GM23338 (cell line): ENCODE measurements around the gene RPL21. TPM values are rescaled to one million over a fixed set of nuclear protein-coding genes. Genes with fewer than 3 reads are reported as not detected.

Experiments used
- ATAC-seq: fragments of 200-7000 bp; cut with Tn5 transposase; 3 replicates; pipeline ENCODE4 v1.9.1; 2020
- DNase-seq: peaks from one replicate; pipeline ENCODE4 v3.0.0-alpha.2; 2015; ENCODE audit warnings: low spot score
- H2AFZ ChIP-seq: fragments of 200-600 bp; sonication (generic); 2 replicates; pipeline ENCODE4 v1.8.0; 2016; ENCODE audit warnings: antibody characterized with exemption, mild to moderate bottlenecking, moderate library complexity
- H3F3A ChIP-seq: fragments of 200-600 bp; sonication (generic); replicated peaks from 2 replicates; pipeline ENCODE4 v1.8.0; 2017; ENCODE audit warnings: antibody characterized with exemption, mixed run types, low read depth
- H3K27ac ChIP-seq: fragments of 200-600 bp; sonication (generic); 2 replicates; pipeline ENCODE4 v1.6.1; 2016; ENCODE audit warnings: low read depth
- H3K27me3 ChIP-seq: fragments of 200-600 bp; sonication (generic); 2 replicates; pipeline ENCODE4 v1.8.0; 2016; ENCODE audit warnings: mild to moderate bottlenecking, mixed run types, moderate library complexity; ENCODE audit not compliant: insufficient read depth
- H3K36me3 ChIP-seq: fragments of 200-600 bp; sonication (generic); 2 replicates; pipeline ENCODE4 v1.8.0; 2016; ENCODE audit warnings: mild to moderate bottlenecking; ENCODE audit not compliant: insufficient read depth
- H3K4me1 ChIP-seq: fragments of 200-600 bp; sonication (generic); 2 replicates; pipeline ENCODE4 v1.8.0; 2016; ENCODE audit warnings: mild to moderate bottlenecking, moderate library complexity; ENCODE audit not compliant: insufficient read depth
- H3K4me2 ChIP-seq: fragments of 200-600 bp; sonication (generic); 2 replicates; pipeline ENCODE4 v1.7.1; 2017; ENCODE audit warnings: mixed run types
- H3K4me3 ChIP-seq: fragments of 200-600 bp; sonication (generic); 2 replicates; pipeline ENCODE4 v1.6.1; 2016; ENCODE audit warnings: mixed run types
- H3K79me2 ChIP-seq: fragments of 200-600 bp; sonication (generic); replicated peaks from 2 replicates; pipeline ENCODE4 v1.8.0; 2017; ENCODE audit warnings: mild to moderate bottlenecking; ENCODE audit not compliant: insufficient read depth
- H3K9me2 ChIP-seq: fragments of 200-600 bp; sonication (generic); 2 replicates; pipeline ENCODE4 v1.8.0; 2017; ENCODE audit not compliant: insufficient read depth
- H4K20me1 ChIP-seq: fragments of 200-600 bp; sonication (generic); replicated peaks from 2 replicates; pipeline ENCODE4 v1.8.0; 2017; ENCODE audit warnings: mild to moderate bottlenecking; ENCODE audit not compliant: insufficient read depth
- H3K27ac Mint-ChIP-seq: 2 replicates; pipeline ENCODE4 v1.8.0; 2020; ENCODE audit warnings: inconsistent platforms, mild to moderate bottlenecking, moderate library complexity, mixed read lengths
- H3K27me3 Mint-ChIP-seq: 3 replicates; pipeline ENCODE4 v1.8.0; 2022; ENCODE audit warnings: low read depth, mild to moderate bottlenecking, moderate library complexity, mixed read lengths, inconsistent platforms; ENCODE audit not compliant: insufficient read depth, poor library complexity
- H3K36me3 Mint-ChIP-seq: 3 replicates; pipeline ENCODE4 v1.8.0; 2021; ENCODE audit warnings: low read depth, mild to moderate bottlenecking, inconsistent platforms, moderate library complexity, mixed read lengths
- H3K4me1 Mint-ChIP-seq: 3 replicates; pipeline ENCODE4 v1.8.0; 2020; ENCODE audit warnings: mild to moderate bottlenecking, inconsistent platforms, mixed read lengths
- H3K4me3 Mint-ChIP-seq: 3 replicates; pipeline ENCODE4 v1.8.0; 2021; ENCODE audit warnings: moderate library complexity, mild to moderate bottlenecking, inconsistent platforms, mixed read lengths
- H3K9me3 Mint-ChIP-seq: 3 replicates; pipeline ENCODE4 v1.8.0; 2020; ENCODE audit warnings: moderate library complexity, mild to moderate bottlenecking, inconsistent platforms, mixed read lengths
- CTCF ChIP-seq, 2 experiments: fragments of 200-600 bp in 1 of 2; sonication (generic) in 1 of 2; conservative IDR thresholded peaks; 2 replicates each; pipeline versions ENCODE4 v1.5.1 to v1.6.1; 2016 to 2017; ENCODE audit warnings: antibody characterized with exemption in 2 of 2, low read depth in 2 of 2, mild to moderate bottlenecking in 2 of 2, moderate library complexity in 1 of 2
- JUNB ChIP-seq: IDR thresholded peaks from one replicate; pipeline ENCODE4 v1.6.1; 2016; ENCODE audit warnings: antibody characterized with exemption; ENCODE audit not compliant: unreplicated experiment
- POLR2AphosphoS5 ChIP-seq: IDR thresholded peaks from 2 replicates; pipeline ENCODE4 v1.6.1; 2016; ENCODE audit warnings: antibody characterized with exemption, low read depth
- STAT1 ChIP-seq: IDR thresholded peaks from one replicate; pipeline ENCODE4 v1.6.1; 2016; ENCODE audit warnings: antibody characterized with exemption; ENCODE audit not compliant: unreplicated experiment
- ZNF114 ChIP-seq: fragments of 250-450 bp; sonication (Bioruptor Pico); IDR thresholded peaks from 2 replicates; pipeline ENCODE4 v1.5.0; 2020; ENCODE audit warnings: mild to moderate bottlenecking, moderate library complexity
- ZNF462 ChIP-seq: fragments of 250-450 bp; sonication (Bioruptor Pico); IDR thresholded peaks from 2 replicates; pipeline ENCODE4 v1.5.0; 2020; ENCODE audit warnings: mild to moderate bottlenecking, moderate library complexity
- polyA plus RNA-seq: library from polyadenylated mRNA; unstranded; fragments of >200 nt; fragmentation: Nextera tagmentation; extraction: Ambion mirVana; gene quantifications from 2 replicates; pipeline ENCODE4 v1.2.1, GENCODE V29; 2016
- total RNA-seq: library from RNA; depleted of rRNA; stranded (reverse); fragments of >200 nt; shearing (Covaris generic); gene quantifications from 2 replicates; pipeline ENCODE4 v1.2.3, GENCODE V29; 2014

The RPL21 gene
- total and polyA plus RNA-seq, 2 experiments from 2014 or later = 1,037 to 1,343 TPM

GRCh38 chr13:27257233-27257568, 5.8 kb downstream of the RPL21 start (continued):
- no peak for TF ChIP-seq ZNF462 (CRISPR knock-in tag)
- TF ChIP-seq ZNF114 (CRISPR knock-in tag) = no peak
- no peak for TF ChIP-seq STAT1
- TF ChIP-seq CTCF (conservative IDR thresholded peaks at IDR 0.05; ENCODE audit: low read depth in 2 of 2) = no peak
- no peak for TF ChIP-seq JUNB
- no peak for TF ChIP-seq POLR2AphosphoS5

- no peaks in the 10 kb centered on the region for H3K9me2 ChIP-seq
- H3K27ac ChIP-seq = peak overlapping the region; percentile 89
- peaks cover 18% of the 10 kb centered on the region; the same call in 1 of the 2 replicates for H4K20me1 ChIP-seq
- H3F3A ChIP-seq = peaks cover 42% of the 10 kb centered on the region
- H3K9me3 Mint-ChIP-seq = no peaks in the 10 kb centered on the region
- peak overlapping the region; percentile 88 for H3K27ac Mint-ChIP-seq
- peaks cover 5% of the 10 kb centered on the region for H3K27me3 Mint-ChIP-seq
- peaks cover 39% of the 10 kb centered on the region for H3K79me2 ChIP-seq
- no peak overlapping the region for H3K4me3 Mint-ChIP-seq
- peaks cover 23% of the 10 kb centered on the region for H3K4me1 ChIP-seq
- H3K4me2 ChIP-seq = no peak overlapping the region
- H3K36me3 ChIP-seq = peaks cover 44% of the 10 kb centered on the region
- H3K4me1 Mint-ChIP-seq = peaks cover 48% of the 10 kb centered on the region
- H3K4me3 ChIP-seq = no peak overlapping the region
- H3K27me3 ChIP-seq = no peaks in the 10 kb centered on the region
- TF ChIP-seq CTCF (conservative IDR thresholded peaks at IDR 0.05; ENCODE audit: low read depth in 2 of 2) (no peak), POLR2AphosphoS5 (peak; percentile 41; the same call in 1 of the 2 replicates)
- DNase-seq = no peak
- peak; percentile 10; the same call in 1 of the 3 replicates for ATAC-seq
- no peak overlapping the region for H2AFZ ChIP-seq
- peaks cover 68% of the 10 kb centered on the region for H3K36me3 Mint-ChIP-seq
Observed at GRCh38 chr13:27257648-27258253, 6.4 kb downstream of the RPL21 start.
